ENCODE measurements around the gene LTBP4. TPM values are rescaled to one million over a fixed set of nuclear protein-coding genes. Genes with fewer than 3 reads are reported as not detected.
A peak's percentile ranks its signal among the peaks of the same experiment; 100 is the strongest.

Gene LTBP4
- total and polyA plus RNA-seq, 10 donors = 26.5 to 197 (median 148) TPM

DNA sequence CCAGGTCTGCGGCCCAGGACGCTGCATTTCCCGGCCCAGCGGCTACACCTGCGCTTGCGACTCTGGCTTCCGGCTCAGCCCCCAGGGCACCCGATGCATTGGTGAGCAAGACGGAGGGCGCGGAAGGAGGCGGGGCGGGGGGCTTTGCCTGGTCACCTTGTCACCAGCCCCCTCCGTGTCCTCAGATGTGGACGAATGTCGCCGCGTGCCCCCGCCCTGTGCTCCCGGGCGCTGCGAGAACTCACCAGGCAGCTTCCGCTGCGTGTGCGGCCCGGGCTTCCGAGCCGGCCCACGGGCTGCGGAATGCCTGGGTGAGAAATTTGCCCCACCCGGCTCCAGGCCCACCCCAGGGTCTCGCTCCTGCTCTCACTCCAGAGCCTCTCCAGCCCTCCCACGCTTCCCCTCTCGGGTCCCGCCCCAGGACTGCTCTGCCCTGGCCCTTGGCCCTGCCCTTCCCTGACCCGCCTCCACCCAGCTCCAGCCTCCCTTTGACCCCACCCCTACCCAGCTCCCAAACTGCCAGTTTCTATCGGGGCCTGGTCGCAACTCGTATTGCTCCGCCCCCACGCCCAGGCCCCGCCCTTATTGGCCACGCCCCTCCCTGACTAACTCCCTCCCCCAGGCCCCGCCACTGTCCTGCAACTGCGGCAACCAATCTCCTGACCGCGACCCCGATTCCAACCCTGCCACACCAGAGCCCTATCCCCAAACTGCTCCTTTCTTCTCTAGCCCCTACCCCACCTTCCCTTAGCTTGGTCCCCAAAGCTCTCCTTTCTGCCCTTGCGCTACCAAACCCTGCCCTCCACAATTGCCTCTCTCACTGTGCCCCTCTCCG, 8.6 kb downstream of the LTBP4 start:
- intact Hi-C loops (cut with DNase I; ENCODE audit: low total_unique reads) = no loop called here
- Histone ChIP-seq H3K27me3 (replicated peaks in 1 of 7) (peaks cover 0 to 78% (median 6%) of the 10 kb centered on the region in 7 donors), H3K36me3 (no peaks in the 10 kb centered on the region), H3K27ac (peak overlapping the region; percentile 82 to 93 (median 88)), H3K4me3 (peak overlapping the region; percentile 25 to 73 (median 48)), H3K9me3 (no peaks in the 10 kb centered on the region), H3K4me1 (peaks cover 27 to 85% (median 61%) of the 10 kb centered on the region in 6 donors)
- DNase-seq = peak; percentile 96
- TF ChIP-seq, protein P1, sequence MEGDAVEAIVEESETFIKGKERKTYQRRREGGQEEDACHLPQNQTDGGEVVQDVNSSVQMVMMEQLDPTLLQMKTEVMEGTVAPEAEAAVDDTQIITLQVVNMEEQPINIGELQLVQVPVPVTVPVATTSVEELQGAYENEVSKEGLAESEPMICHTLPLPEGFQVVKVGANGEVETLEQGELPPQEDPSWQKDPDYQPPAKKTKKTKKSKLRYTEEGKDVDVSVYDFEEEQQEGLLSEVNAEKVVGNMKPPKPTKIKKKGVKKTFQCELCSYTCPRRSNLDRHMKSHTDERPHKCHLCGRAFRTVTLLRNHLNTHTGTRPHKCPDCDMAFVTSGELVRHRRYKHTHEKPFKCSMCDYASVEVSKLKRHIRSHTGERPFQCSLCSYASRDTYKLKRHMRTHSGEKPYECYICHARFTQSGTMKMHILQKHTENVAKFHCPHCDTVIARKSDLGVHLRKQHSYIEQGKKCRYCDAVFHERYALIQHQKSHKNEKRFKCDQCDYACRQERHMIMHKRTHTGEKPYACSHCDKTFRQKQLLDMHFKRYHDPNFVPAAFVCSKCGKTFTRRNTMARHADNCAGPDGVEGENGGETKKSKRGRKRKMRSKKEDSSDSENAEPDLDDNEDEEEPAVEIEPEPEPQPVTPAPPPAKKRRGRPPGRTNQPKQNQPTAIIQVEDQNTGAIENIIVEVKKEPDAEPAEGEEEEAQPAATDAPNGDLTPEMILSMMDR (IDR thresholded peaks at IDR 0.05 in 8 of 11, conservative IDR thresholded peaks at IDR 0.05 in 3 of 11) = no peak
- TF ChIP-seq POLR2A (IDR thresholded peaks at IDR 0.05) = peak in 1 of 3 donors; percentile 51
- TF ChIP-seq POLR2AphosphoS5 (IDR thresholded peaks at IDR 0.05) = peak; percentile 75 to 86 (median 82)
- WGBS, 5 donors = 3 to 5% (median 3%) methylated on average over 31 to 50 of the region's 50 CpGs

DNA sequence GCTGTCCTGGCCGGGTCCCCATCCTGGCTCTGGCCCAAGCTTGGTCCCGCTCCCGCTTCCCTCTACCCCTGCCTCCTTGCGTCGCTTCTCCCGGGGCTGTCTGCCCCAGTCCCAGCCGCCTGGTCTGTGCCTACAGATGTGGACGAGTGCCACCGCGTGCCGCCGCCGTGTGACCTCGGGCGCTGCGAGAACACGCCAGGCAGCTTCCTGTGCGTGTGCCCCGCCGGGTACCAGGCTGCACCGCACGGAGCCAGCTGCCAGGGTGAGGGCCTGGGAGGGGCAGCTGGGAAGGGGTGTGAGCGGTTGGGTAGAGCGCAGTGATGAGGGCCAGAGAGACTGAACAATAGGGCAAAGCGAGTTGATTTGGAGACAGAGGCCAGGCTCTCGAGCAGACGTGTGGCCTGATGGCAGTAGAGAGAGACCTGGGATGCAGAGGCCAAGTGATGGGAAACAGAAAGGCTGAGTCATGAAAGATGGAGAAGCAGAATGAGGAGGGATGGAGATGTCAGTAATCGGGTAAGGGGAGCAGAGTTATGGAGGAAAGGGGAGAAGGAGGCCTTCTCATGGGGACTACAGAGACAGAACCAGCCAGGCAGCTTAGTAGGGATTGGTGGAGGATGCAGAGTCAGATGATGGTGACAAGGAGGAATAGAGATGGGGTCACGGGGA, 9.4 kb downstream of the LTBP4 start:
- WGBS, 5 donors = 9 to 15% (median 14%) methylated on average over 29 of the region's 29 CpGs
- intact Hi-C loops (cut with DNase I; ENCODE audit: low total_unique reads) = no loop called here

DNA sequence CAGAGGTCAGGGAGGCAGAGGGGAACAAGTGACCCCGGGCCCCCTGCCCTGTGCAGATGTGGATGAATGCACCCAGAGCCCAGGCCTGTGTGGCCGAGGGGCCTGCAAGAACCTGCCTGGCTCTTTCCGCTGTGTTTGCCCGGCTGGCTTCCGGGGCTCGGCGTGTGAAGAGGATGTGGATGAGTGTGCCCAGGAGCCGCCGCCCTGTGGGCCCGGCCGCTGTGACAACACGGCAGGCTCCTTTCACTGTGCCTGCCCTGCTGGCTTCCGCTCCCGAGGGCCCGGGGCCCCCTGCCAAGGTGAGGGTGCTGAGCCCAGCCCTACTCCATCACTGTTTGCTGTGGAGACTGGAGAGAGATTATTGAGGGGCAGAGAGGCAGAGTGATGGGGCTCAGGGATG, 9.9 kb downstream of the LTBP4 start:
- H3K27me3 ChIP-seq (replicated peaks in 1 of 7) = peaks cover 0 to 68% (median 8%) of the 10 kb centered on the region in 7 donors
- peaks cover 15 to 85% (median 52%) of the 10 kb centered on the region in 6 donors for H3K4me1 ChIP-seq
- 78 to 88% (median 80%) methylated on average over 7 to 15 of the region's 15 CpGs for WGBS, 5 donors
- peak; percentile 80 for DNase-seq
- H3K4me3 ChIP-seq = peak overlapping the region in 1 of 8 donors; percentile 73
- H3K36me3 ChIP-seq = no peaks in the 10 kb centered on the region
- intact Hi-C loops (cut with DNase I; ENCODE audit: low total_unique reads) = no loop called here
- peak overlapping the region in 6 of 8 donors; percentile 82 to 93 (median 90) for H3K27ac ChIP-seq
- peak in 1 of 3 donors; percentile 20 for TF ChIP-seq POLR2AphosphoS5 (IDR thresholded peaks at IDR 0.05)
- no peak for TF ChIP-seq POLR2A (IDR thresholded peaks at IDR 0.05)
- no peaks in the 10 kb centered on the region for H3K9me3 ChIP-seq

More for the DNA sequence above, 9.4 kb downstream of the LTBP4 start:
- Histone ChIP-seq H3K36me3 (no peaks in the 10 kb centered on the region), H3K27me3 (replicated peaks in 1 of 7) (peaks cover 0 to 73% (median 8%) of the 10 kb centered on the region in 7 donors), H3K4me3 (peak overlapping the region in 7 of 8 donors; percentile 12 to 73 (median 48)), H3K4me1 (peaks cover 20 to 85% (median 58%) of the 10 kb centered on the region in 6 donors), H3K9me3 (no peaks in the 10 kb centered on the region), H3K27ac (peak overlapping the region; percentile 82 to 93 (median 88))
- peak; percentile 92 for DNase-seq
- TF ChIP-seq POLR2AphosphoS5 (IDR thresholded peaks at IDR 0.05) = peak; percentile 61 to 87 (median 68)
- TF ChIP-seq, protein P1 (IDR thresholded peaks at IDR 0.05 in 8 of 11, conservative IDR thresholded peaks at IDR 0.05 in 3 of 11) = no peak

DNA sequence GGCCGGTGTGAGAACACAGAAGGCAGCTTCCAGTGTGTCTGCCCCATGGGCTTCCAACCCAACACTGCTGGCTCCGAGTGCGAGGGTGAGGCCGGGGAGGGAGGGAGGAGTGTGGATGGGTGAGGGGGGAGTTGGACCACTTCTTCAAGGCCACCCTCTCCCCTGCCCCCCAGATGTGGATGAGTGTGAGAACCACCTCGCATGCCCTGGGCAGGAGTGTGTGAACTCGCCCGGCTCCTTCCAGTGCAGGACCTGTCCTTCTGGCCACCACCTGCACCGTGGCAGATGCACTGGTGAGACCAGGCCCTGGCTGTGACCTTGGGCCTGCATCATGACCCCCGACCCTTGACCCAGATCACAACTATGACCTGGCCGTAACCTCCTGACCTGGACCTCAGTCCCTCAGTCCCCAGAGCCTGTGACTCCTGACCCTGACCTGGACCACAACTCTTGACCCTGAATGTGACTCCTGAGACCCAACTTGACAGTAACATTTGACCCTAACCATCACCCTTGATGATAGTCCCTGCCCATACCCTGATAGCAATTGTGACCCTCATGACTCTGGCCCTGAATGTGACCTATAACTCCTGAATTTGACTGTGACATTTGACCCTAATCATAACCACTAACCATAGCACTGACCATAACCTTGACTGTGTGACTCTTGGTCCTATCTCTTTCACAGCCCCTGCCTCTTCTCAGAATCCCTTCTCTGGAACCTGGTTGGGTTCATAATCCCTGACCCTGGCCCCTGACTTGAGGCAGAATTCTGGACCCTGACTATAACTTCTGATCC, 10.9 kb downstream of the LTBP4 start:
- peak; percentile 81 for DNase-seq
- Histone ChIP-seq H3K4me1 (peaks cover 13 to 76% (median 45%) of the 10 kb centered on the region in 6 donors), H3K4me3 (no peak overlapping the region), H3K9me3 (no peaks in the 10 kb centered on the region), H3K27me3 (replicated peaks in 1 of 7) (peaks cover 0 to 57% (median 8%) of the 10 kb centered on the region in 7 donors), H3K27ac (peak overlapping the region in 3 of 8 donors; percentile 90 to 93 (median 91)), H3K36me3 (peaks cover 0 to 2% (median 0%) of the 10 kb centered on the region in 6 donors)
- 88 to 96% (median 94%) methylated on average over 4 to 10 of the region's 10 CpGs for WGBS, 5 donors
- TF ChIP-seq POLR2AphosphoS5 (IDR thresholded peaks at IDR 0.05) = peak in 1 of 3 donors; percentile 38
- no peak for TF ChIP-seq POLR2A (IDR thresholded peaks at IDR 0.05)
- intact Hi-C loops (cut with DNase I; ENCODE audit: low total_unique reads) = no loop called here

Measured in spleen (tissue), 11 donors.